ENCODE results near the gene HAUS1. TPM values are rescaled to one million over a fixed set of nuclear protein-coding genes. Genes with fewer than 3 reads are reported as not detected.

The HAUS1 gene
- total and polyA plus RNA-seq, 9 donors: 18.6 to 54.2 (median 28.1) TPM

- WGBS, 3 donors: 70 to 78% (median 75%) methylated on average over 6 of the region's 6 CpGs
- Histone ChIP-seq H3K4me3 (no peak overlapping the region), H3K27me3 (no peaks in the 10 kb centered on the region), H3K27ac (no peak overlapping the region), H3K9me3 (no peaks in the 10 kb centered on the region), H3K4me1 (ENCODE audit: insufficient read depth) (no peaks in the 10 kb centered on the region), H3K36me3 (no peaks in the 10 kb centered on the region)
- DNase-seq: no peak
- intact Hi-C loops (cut with DNase I): loop anchor here in 1 of 4 donors (10.0 kb wide), 1 partner anchor 55 kb away; no protein-coding TSS in a partner anchor
- no peak for TF ChIP-seq EP300 (IDR thresholded peaks at IDR 0.05)
- no peak for TF ChIP-seq CTCF (IDR thresholded peaks at IDR 0.05)
- no peak for TF ChIP-seq POLR2A (IDR thresholded peaks at IDR 0.05)
Observed at GRCh38 chr18:46169464-46169941, 65.3 kb downstream of the HAUS1 start.

GRCh38 chr18:46171331-46171730 lies 67.1 kb downstream of the HAUS1 start:
- H3K4me1 ChIP-seq (ENCODE audit: insufficient read depth): peaks cover 3% of the 10 kb centered on the region
- H3K36me3 ChIP-seq: no peaks in the 10 kb centered on the region
- intact Hi-C loops (cut with DNase I): loop anchor here in 2 of 4 donors (10.0 kb wide), 3 partner anchors 53 to 493 kb away; partner anchors contain the start of gene LOXHD1 (in 1 of the 2)
- no peak overlapping the region for H3K27ac ChIP-seq
- H3K27me3 ChIP-seq: no peaks in the 10 kb centered on the region
- H3K4me3 ChIP-seq: no peak overlapping the region
- TF ChIP-seq EP300 (IDR thresholded peaks at IDR 0.05) (no peak), POLR2A (IDR thresholded peaks at IDR 0.05) (no peak), CTCF (IDR thresholded peaks at IDR 0.05) (no peak)
- no peak for DNase-seq
- WGBS, 3 donors: 94 to 97% (median 95%) methylated on average over 4 of the region's 4 CpGs
- no peaks in the 10 kb centered on the region for H3K9me3 ChIP-seq

GRCh38 chr18:46173393-46174341 lies 69.5 kb downstream of the HAUS1 start:
- WGBS, 3 donors: 0 to 1% (median 0%) methylated on average over 75 to 95 of the region's 95 CpGs
- Histone ChIP-seq H3K27ac (peak overlapping the region; percentile 23 to 70), H3K4me3 (peak overlapping the region; percentile 93), H3K4me1 (ENCODE audit: insufficient read depth) (peaks cover 4% of the 10 kb centered on the region), H3K9me3 (no peaks in the 10 kb centered on the region), H3K36me3 (no peaks in the 10 kb centered on the region), H3K27me3 (no peaks in the 10 kb centered on the region)
- peak; percentile 86 to 93 (median 89) for DNase-seq
- TF ChIP-seq CTCF (IDR thresholded peaks at IDR 0.05) (peak; percentile 57 to 77 (median 62)), POLR2A (IDR thresholded peaks at IDR 0.05) (peak; percentile 23), EP300 (IDR thresholded peaks at IDR 0.05) (no peak)
- intact Hi-C loops (cut with DNase I): loop anchor here in 2 of 4 donors (10.0 kb wide), 3 partner anchors 51 to 491 kb away; partner anchors contain the start of gene LOXHD1 (in 1 of the 2)

GRCh38 chr18:46174342-46175041 lies 70.3 kb downstream of the HAUS1 start:
- Histone ChIP-seq H3K27ac (peak overlapping the region; percentile 23 to 70), H3K9me3 (no peaks in the 10 kb centered on the region), H3K4me3 (peak overlapping the region; percentile 93), H3K27me3 (no peaks in the 10 kb centered on the region), H3K36me3 (no peaks in the 10 kb centered on the region), H3K4me1 (ENCODE audit: insufficient read depth) (peaks cover 4% of the 10 kb centered on the region)
- TF ChIP-seq POLR2A (IDR thresholded peaks at IDR 0.05): no peak
- TF ChIP-seq EP300 (IDR thresholded peaks at IDR 0.05): no peak
- no peak for TF ChIP-seq CTCF (IDR thresholded peaks at IDR 0.05)
- intact Hi-C loops (cut with DNase I): loop anchor here in 2 of 4 donors (10.0 kb wide), 3 partner anchors 50 to 490 kb away; partner anchors contain the start of gene LOXHD1 (in 1 of the 2)
- peak in 2 of 5 donors; percentile 10 to 47 for DNase-seq
- 1% methylated on average over 60 to 67 of the region's 67 CpGs for WGBS, 3 donors

Data from ovary (tissue), 9 donors.